K562 (cell line): ENCODE data around the gene RAMP2. TPM values are rescaled to one million over a fixed set of nuclear protein-coding genes. Genes with fewer than 3 reads are reported as not detected.

Experiments used
- ATF2 ChIP-seq: sonication (generic); formaldehyde crosslinking; IDR thresholded peaks from 2 replicates; pipeline ENCODE4 v1.8.1; 2022; ENCODE audit warnings: missing genetic modification reagents
- CREB5 ChIP-seq: fragments of 250-450 bp; sonication (Bioruptor Pico); IDR thresholded peaks from 2 replicates; pipeline ENCODE4 v1.5.0; 2020; ENCODE audit warnings: mild to moderate bottlenecking
- CSDE1 ChIP-seq, 2 experiments: fragments of 450-650 bp; IDR thresholded peaks; 2 replicates each; pipeline ENCODE4 v1.6.1; 2016; ENCODE audit warnings: mild to moderate bottlenecking in 1 of 2
- FIP1L1 ChIP-seq: fragments of 200-400 bp; formaldehyde crosslinking; IDR thresholded peaks from 2 replicates; pipeline ENCODE4 v1.6.1; 2018; ENCODE audit warnings: mild to moderate bottlenecking, low read depth, low read length; ENCODE audit not compliant: poor library complexity, severe bottlenecking
- HEY1 ChIP-seq: fragments of 250-450 bp; sonication (Bioruptor Pico); IDR thresholded peaks from 2 replicates; pipeline ENCODE4 v1.5.0; 2020; ENCODE audit warnings: mild to moderate bottlenecking, moderate library complexity, borderline replicate concordance
- HNRNPLL ChIP-seq: fragments of 200-400 bp; formaldehyde crosslinking; IDR thresholded peaks from 2 replicates; pipeline ENCODE4 v1.6.1; 2017; ENCODE audit warnings: low read length, low read depth, mild to moderate bottlenecking; ENCODE audit not compliant: poor library complexity, severe bottlenecking
- LCOR ChIP-seq: sonication (generic); formaldehyde crosslinking; IDR thresholded peaks from 2 replicates; pipeline ENCODE4 v1.8.0; 2022; ENCODE audit warnings: mild to moderate bottlenecking, missing genetic modification reagents
- MAFG ChIP-seq: fragments of 450-650 bp; conservative IDR thresholded peaks from 2 replicates; pipeline ENCODE4 v1.6.1; 2016; ENCODE audit warnings: missing genetic modification characterization, missing compliant biosample characterization
- MAFK ChIP-seq: IDR thresholded peaks from 2 replicates; pipeline ENCODE4 v1.6.1; 2011; ENCODE audit warnings: low read length, improper control_type of control experiment
- MYC ChIP-seq, 2 experiments: fragments of 250-450 bp in 1 of 2; sonication (Bioruptor Pico) in 1 of 2; IDR thresholded peaks; 2 replicates each; pipeline versions ENCODE4 v1.5.1 to v1.6.1; 2012 to 2021; ENCODE audit warnings: low read depth in 2 of 2, borderline replicate concordance in 1 of 2, improper control_type of control experiment in 1 of 2, low read length in 1 of 2, mild to moderate bottlenecking in 1 of 2, moderate library complexity in 1 of 2
- POLR2G ChIP-seq: fragments of 200-400 bp; formaldehyde crosslinking; IDR thresholded peaks from 2 replicates; pipeline ENCODE4 v1.6.1; 2017; ENCODE audit warnings: low read depth, mild to moderate bottlenecking, antibody characterized with exemption, low read length, moderate library complexity
- POLR3A ChIP-seq: IDR thresholded peaks from 2 replicates; pipeline ENCODE4 v1.6.1; 2011; ENCODE audit warnings: borderline replicate concordance, mild to moderate bottlenecking, moderate library complexity; ENCODE audit not compliant: insufficient read length, insufficient read depth; ENCODE audit errors: extremely low read depth
- RHOXF2B ChIP-seq: fragments of 250-450 bp; sonication (Bioruptor Pico); conservative IDR thresholded peaks from 2 replicates; pipeline ENCODE4 v1.5.1; 2021
- SMAD1 ChIP-seq: fragments of 150-350 bp; IDR thresholded peaks from 2 replicates; pipeline ENCODE4 v1.6.1; 2014; ENCODE audit warnings: low read length, low read depth; ENCODE audit not compliant: partially characterized antibody
- XRCC3 ChIP-seq: fragments of 450-650 bp; IDR thresholded peaks from 2 replicates; pipeline ENCODE4 v1.6.1; 2017; ENCODE audit warnings: mild to moderate bottlenecking, moderate library complexity
- ZBTB8A ChIP-seq: fragments of 450-650 bp; IDR thresholded peaks from 2 replicates; pipeline ENCODE4 v1.6.1; 2018; ENCODE audit warnings: mild to moderate bottlenecking, moderate library complexity; ENCODE audit not compliant: partially characterized antibody
- ZEB2 ChIP-seq: fragments of 450-650 bp; IDR thresholded peaks from 2 replicates; pipeline ENCODE4 v1.6.1; 2016
- ZFP91 ChIP-seq: sonication (generic); formaldehyde crosslinking; IDR thresholded peaks from 2 replicates; pipeline ENCODE4 v1.8.0; 2022; ENCODE audit warnings: mild to moderate bottlenecking, missing genetic modification reagents
- ZKSCAN1 ChIP-seq: fragments of 150-350 bp; IDR thresholded peaks from 2 replicates; pipeline ENCODE4 v1.6.1; 2016; ENCODE audit warnings: low read depth, low read length
- ZNF140 ChIP-seq: fragments of 250-450 bp; sonication (Bioruptor Pico); IDR thresholded peaks from 2 replicates; pipeline ENCODE4 v1.8.0; 2021; ENCODE audit warnings: moderate library complexity, mild to moderate bottlenecking, inconsistent platforms
- ZNF217 ChIP-seq: sonication (generic); formaldehyde crosslinking; IDR thresholded peaks from 2 replicates; pipeline ENCODE4 v1.8.0; 2022; ENCODE audit warnings: mild to moderate bottlenecking, missing genetic modification reagents
- ZNF384 ChIP-seq: IDR thresholded peaks from 2 replicates; pipeline ENCODE4 v1.6.1; 2012; ENCODE audit warnings: low read depth, low read length, improper control_type of control experiment
- ZNF699 ChIP-seq: fragments of 250-450 bp; sonication (Bioruptor Pico); IDR thresholded peaks from 2 replicates; pipeline ENCODE4 v1.8.0; 2021; ENCODE audit warnings: mild to moderate bottlenecking, moderate library complexity; ENCODE audit not compliant: insufficient replicate concordance
- ZNF785 ChIP-seq: fragments of 250-450 bp; sonication (Bioruptor Pico); IDR thresholded peaks from 2 replicates; pipeline ENCODE4 v1.4.0; 2020; ENCODE audit warnings: mild to moderate bottlenecking
- ZZZ3 ChIP-seq: fragments of 450-650 bp; IDR thresholded peaks from 2 replicates; pipeline ENCODE4 v1.6.1; 2016; ENCODE audit warnings: antibody characterized with exemption, mild to moderate bottlenecking, moderate library complexity
- polyA plus RNA-seq, 8 experiments: library from polyadenylated mRNA; depleted of rRNA in 4 of 8; stranded (reverse) in 5 of 8; unstranded in 3 of 8; fragments of >200 nt; fragmentation: Nextera tagmentation in 2 of 8; fragmentation: Illumina TruSeq in 1 of 8; extraction: Ambion mirVana in 2 of 8; extraction: Trizol in 1 of 8; gene quantifications; 2 replicates each; pipeline versions ENCODE4 v1.2.1 to v1.2.3, GENCODE V29; 2011 to 2014; ENCODE audit warnings: inconsistent platforms in 1 of 8, missing spikeins in 1 of 8
- total RNA-seq, 7 experiments: library from RNA; depleted of rRNA in 6 of 7; stranded (reverse); fragments of >200 nt in 6 of 7; fragmentation: Illumina TruSeq in 2 of 7; extraction: Trizol in 2 of 7; gene quantifications; 2 replicates each; pipeline versions ENCODE4 v1.2.1 to v1.2.3, GENCODE V29; 2011 to 2021; ENCODE audit warnings: low replicate concordance in 1 of 7

RAMP2 gene
- total and polyA plus RNA-seq, 9 of the 15 experiments (the other 6 are each of a cell fraction or from before 2014, with no cell fraction given), result not detected

GRCh38 chr17:42779936-42780850, 19.2 kb downstream of the RAMP2 start, which contains the start of gene WNK4 (continued):
- TF ChIP-seq MAFK (no peak), ZKSCAN1 (peak; percentile 32; the same call in 1 of the 2 replicates), POLR3A (no peak), ZNF384 (no peak), ATF2 (CRISPR knock-in tag) (no peak), HNRNPLL (no peak), RHOXF2B (CRISPR knock-in tag) (no peak), MYC (IDR thresholded peaks at IDR 0.05; ENCODE audit: low read depth, low read length) (no peak), MYC (CRISPR knock-in tag; IDR thresholded peaks at IDR 0.05; ENCODE audit: borderline replicate concordance, low read depth) (no peak), MAFG (tag) (no peak), LCOR (CRISPR knock-in tag) (no peak; the same call in 1 of the 2 replicates), ZBTB8A (no peak), ZFP91 (CRISPR knock-in tag) (no peak), ZNF785 (CRISPR knock-in tag) (no peak), ZZZ3 (no peak), SMAD1 (peak; percentile 87), POLR2G (peak; percentile 86), CREB5 (no peak), CSDE1 (IDR thresholded peaks at IDR 0.05) (no peak), ZNF140 (no peak), ZNF217 (CRISPR knock-in tag) (no peak), FIP1L1 (no peak), HEY1 (CRISPR knock-in tag) (no peak), XRCC3 (no peak), ZNF699 (CRISPR knock-in tag) (no peak), ZEB2 (peak; percentile 78)
